Stimulated activated CD4-positive, alpha-beta T cell treated with anti-CD3 and anti-CD28 coated beads, Interleukin-1b, Interleukin-23, amount 100 ng/mL, for 24 hours (primary cell): Measurements from ENCODE around the gene ANTXR1.

Experiments used
- DNase-seq, 4 experiments: peaks; one replicate each; pipeline ENCODE4 v3.0.0-alpha.2; 2020; ENCODE audit warnings: low read depth in 4 of 4, low spot score in 1 of 4

Gene ANTXR1

GRCh38 chr2:69013142-69013839 lies at the start of gene ANTXR1:
ANTXR1 (plus strand) TSS chr2:69013179; CDS start chr2:69013500, 321 bp downstream.
- no peak for DNase-seq

GRCh38 chr2:68964282-68964681 lies 48.7 kb upstream of the ANTXR1 start:
- DNase-seq: no peak

- DNase-seq: no peak
Observed at GRCh38 chr2:68968221-68968620, 44.8 kb upstream of the ANTXR1 start.

- DNase-seq: no peak
Observed at GRCh38 chr2:68969736-68970490, 43.1 kb upstream of the ANTXR1 start.

GRCh38 chr2:68970566-68971265 lies 42.3 kb upstream of the ANTXR1 start:
- no peak for DNase-seq

- no peak for DNase-seq
Observed at GRCh38 chr2:68971591-68972231, 41.3 kb upstream of the ANTXR1 start.

GRCh38 chr2:68974251-68974650 lies 38.7 kb upstream of the ANTXR1 start, which contains the start of gene GKN1:
GKN1 (plus strand) TSS chr2:68974636; CDS start chr2:68974678, 42 bp downstream.
- DNase-seq: no peak

- DNase-seq: no peak
Observed at GRCh38 chr2:68974946-68975665, 37.9 kb upstream of the ANTXR1 start.

- no peak for DNase-seq
Observed at GRCh38 chr2:68975844-68976243, 37.1 kb upstream of the ANTXR1 start.

GRCh38 chr2:68977453-68977852 lies 35.5 kb upstream of the ANTXR1 start:
- DNase-seq: no peak

GRCh38 chr2:68978098-68978497 lies 34.9 kb upstream of the ANTXR1 start:
- no peak for DNase-seq

- DNase-seq: no peak
Observed at GRCh38 chr2:68980956-68981355, 32.0 kb upstream of the ANTXR1 start.

GRCh38 chr2:68987021-68987503 lies 25.9 kb upstream of the ANTXR1 start:
- no peak for DNase-seq

GRCh38 chr2:68989035-68989434 lies 23.9 kb upstream of the ANTXR1 start:
- DNase-seq: no peak

GRCh38 chr2:68992341-68992740 lies 20.6 kb upstream of the ANTXR1 start:
- no peak for DNase-seq

- DNase-seq: no peak
Observed at GRCh38 chr2:68992933-68993332, 20.0 kb upstream of the ANTXR1 start.

GRCh38 chr2:68993660-68994059 lies 19.3 kb upstream of the ANTXR1 start:
- no peak for DNase-seq

- no peak for DNase-seq
Observed at GRCh38 chr2:68994864-68995263, 18.1 kb upstream of the ANTXR1 start.

GRCh38 chr2:68995916-68996315 lies 17.1 kb upstream of the ANTXR1 start:
- DNase-seq: no peak

- DNase-seq: no peak
Observed at GRCh38 chr2:68997401-68997800, 15.6 kb upstream of the ANTXR1 start.

- DNase-seq: no peak
Observed at GRCh38 chr2:69001879-69002278, 11.1 kb upstream of the ANTXR1 start.
